ENCODE measurements around the gene TAP2. TPM values are rescaled to one million over a fixed set of nuclear protein-coding genes. Genes with fewer than 3 reads are reported as not detected.

The TAP2 gene
- polyA plus RNA-seq, 1 experiment, result 15.4 TPM

GRCh38 chr6:32862725-32863124 lies 24.2 kb upstream of the TAP2 start:
- ChIA-PET CTCF (interaction anchor here (0.5 to 1.1 kb wide), 4 partner anchors 77 to 1724 kb away, joined by 3 to 4 read pairs (median 3); no protein-coding TSS in a partner anchor), POLR2A (interaction anchor here (0.7 kb wide), 1 partner anchor 202 kb away, joined by 3 read pairs; no protein-coding TSS in a partner anchor)
- DNase-seq (ENCODE audit: low read depth, low spot score), result no peak
- Histone ChIP-seq H3K27me3 (ENCODE audit: control insufficient read depth, insufficient read depth, low read length) (peaks cover 17% of the 10 kb centered on the region), H3K9me3 (ENCODE audit: control insufficient read depth, insufficient read depth, low read length) (no peaks in the 10 kb centered on the region), H3K4me3 (ENCODE audit: low read depth, low read length) (no peak overlapping the region), H3K27ac (ENCODE audit: low read depth, low read length) (no peak overlapping the region)
- no peak for TF ChIP-seq CTCF (IDR thresholded peaks at IDR 0.05; ENCODE audit: low read depth, low read length)

GRCh38 chr6:32860674-32861073 lies 22.1 kb upstream of the TAP2 start:
- no peak for DNase-seq (ENCODE audit: low read depth, low spot score)
- Histone ChIP-seq H3K27ac (ENCODE audit: low read depth, low read length) (no peak overlapping the region), H3K4me3 (ENCODE audit: low read depth, low read length) (no peak overlapping the region), H3K9me3 (ENCODE audit: control insufficient read depth, insufficient read depth, low read length) (no peaks in the 10 kb centered on the region), H3K27me3 (ENCODE audit: control insufficient read depth, insufficient read depth, low read length) (peaks cover 3% of the 10 kb centered on the region)
- ChIA-PET CTCF (interaction anchor here (0.6 to 8.0 kb wide), 7 partner anchors 7 to 606 kb away, joined by 3 to 153 read pairs (median 3); partner anchors contain the start of gene TAP2), POLR2A (no interaction called here)
- no peak for TF ChIP-seq CTCF (IDR thresholded peaks at IDR 0.05; ENCODE audit: low read depth, low read length)

- CTCF ChIA-PET, result interaction anchor here (1.0 to 8.0 kb wide), 6 partner anchors 10 to 126 kb away, joined by 3 to 153 read pairs (median 6); partner anchors contain the start of gene TAP2
- Histone ChIP-seq H3K27ac (ENCODE audit: low read depth, low read length) (no peak overlapping the region), H3K4me3 (ENCODE audit: low read depth, low read length) (no peak overlapping the region), H3K27me3 (ENCODE audit: control insufficient read depth, insufficient read depth, low read length) (peaks cover 2% of the 10 kb centered on the region), H3K9me3 (ENCODE audit: control insufficient read depth, insufficient read depth, low read length) (peaks cover 3% of the 10 kb centered on the region; the same call in 1 of the 2 replicates)
- no peak for TF ChIP-seq CTCF (IDR thresholded peaks at IDR 0.05; ENCODE audit: low read depth, low read length)
- POLR2A ChIA-PET, result no interaction called here
- DNase-seq (ENCODE audit: low read depth, low spot score), result no peak
Measured at GRCh38 chr6:32858194-32858593, 19.7 kb upstream of the TAP2 start.

- ChIA-PET POLR2A (no interaction called here), CTCF (interaction anchor here (0.6 to 8.0 kb wide), 6 partner anchors 11 to 127 kb away, joined by 3 to 153 read pairs (median 6); partner anchors contain the start of genes HLA-DMA and TAP2)
- no peak for TF ChIP-seq CTCF (IDR thresholded peaks at IDR 0.05; ENCODE audit: low read depth, low read length)
- no peak overlapping the region for H3K4me3 ChIP-seq (ENCODE audit: low read depth, low read length)
- no peak overlapping the region for H3K27ac ChIP-seq (ENCODE audit: low read depth, low read length)
- DNase-seq (ENCODE audit: low read depth, low spot score), result no peak
- peaks cover 2% of the 10 kb centered on the region for H3K27me3 ChIP-seq (ENCODE audit: control insufficient read depth, insufficient read depth, low read length)
- peaks cover 7% of the 10 kb centered on the region; the same call in 1 of the 2 replicates for H3K9me3 ChIP-seq (ENCODE audit: control insufficient read depth, insufficient read depth, low read length)
Measured at GRCh38 chr6:32857156-32857891, 18.8 kb upstream of the TAP2 start.

Data from AG04450 (cell line).